Peyer's patch (tissue), 4 donors: ENCODE results near the gene SCART1.

ENCODE experiments used
- CTCF ChIP-seq, 6 experiments: fragments of 450-650 bp in 4 of 6; fragments of 200-600 bp in 2 of 6; sonication (generic) in 1 of 6; IDR thresholded peaks; one replicate each; pipeline ENCODE4 v1.5.1; 2017 to 2019; ENCODE audit warnings: antibody characterized with exemption in 6 of 6, mild to moderate bottlenecking in 3 of 6, moderate library complexity in 1 of 6
- POLR2A ChIP-seq, 2 donors: fragments of 450-650 bp; IDR thresholded peaks; one replicate each; pipeline ENCODE4 v1.5.1; 2017; ENCODE audit warnings: antibody characterized with exemption in 2 of 2, mild to moderate bottlenecking in 2 of 2, moderate library complexity in 2 of 2

GRCh38 chr10:133438711-133439273, 15.0 kb upstream of the SCART1 start:
- TF ChIP-seq POLR2A (IDR thresholded peaks at IDR 0.05), result no peak
- TF ChIP-seq CTCF (IDR thresholded peaks at IDR 0.05), result peak in 3 of 6 experiments; percentile 20 to 41 (median 23)
